HepG2 (cell line): ENCODE data around the gene CIT. TPM values are rescaled to one million over a fixed set of nuclear protein-coding genes. Genes with fewer than 3 reads are reported as not detected.

Source experiments
- ADNP ChIP-seq: sonication (generic); formaldehyde crosslinking; IDR thresholded peaks from 2 replicates; pipeline ENCODE4 v1.4.0; 2020; ENCODE audit warnings: missing genetic modification reagents
- BORCS8-MEF2B ChIP-seq: sonication (generic); formaldehyde crosslinking; IDR thresholded peaks from 2 replicates; pipeline ENCODE4 v1.8.0; 2022; ENCODE audit warnings: mild to moderate bottlenecking, missing genetic modification reagents
- ELF1 ChIP-seq: sonication (generic); formaldehyde crosslinking; IDR thresholded peaks from 2 replicates; pipeline ENCODE4 v1.4.0; 2020; ENCODE audit warnings: missing genetic modification reagents
- EP300 ChIP-seq, 3 experiments: sonication (generic) in 1 of 3; formaldehyde crosslinking in 1 of 3; IDR thresholded peaks; 2 replicates each; pipeline versions ENCODE4 v1.5.1 to v1.6.1; 2011 to 2020; ENCODE audit warnings: low read depth in 2 of 3, low read length in 2 of 3, borderline replicate concordance in 1 of 3, improper control_type of control experiment in 1 of 3, mild to moderate bottlenecking in 1 of 3, missing genetic modification reagents in 1 of 3, moderate library complexity in 1 of 3
- GABPB1 ChIP-seq: IDR thresholded peaks from 2 replicates; pipeline ENCODE4 v1.6.1; 2016; ENCODE audit warnings: mild to moderate bottlenecking, missing genetic modification reagents, moderate library complexity, missing compliant biosample characterization
- HNF4A ChIP-seq: sonication (generic); formaldehyde crosslinking; IDR thresholded peaks from 2 replicates; pipeline ENCODE4 v1.4.0; 2020; ENCODE audit warnings: missing genetic modification reagents
- NBN ChIP-seq: fragments of 450-650 bp; conservative IDR thresholded peaks from 2 replicates; pipeline ENCODE4 v1.6.1; 2017
- SIN3A ChIP-seq: IDR thresholded peaks from 2 replicates; pipeline ENCODE4 v1.6.1; 2011; ENCODE audit warnings: low read depth, mild to moderate bottlenecking, control low read depth, low read length, borderline replicate concordance
- SIX4 ChIP-seq: sonication (generic); formaldehyde crosslinking; IDR thresholded peaks from 2 replicates; pipeline ENCODE4 v1.4.0; 2020; ENCODE audit warnings: missing genetic modification reagents
- SMARCC2 ChIP-seq: fragments of 450-650 bp; IDR thresholded peaks from 2 replicates; pipeline ENCODE4 v1.6.1; 2017; ENCODE audit warnings: antibody characterized with exemption, mild to moderate bottlenecking
- STAT5B ChIP-seq: sonication (generic); formaldehyde crosslinking; IDR thresholded peaks from 2 replicates; pipeline ENCODE4 v1.4.0; 2020; ENCODE audit warnings: missing genetic modification reagents
- ZNF256 ChIP-seq: sonication (generic); formaldehyde crosslinking; conservative IDR thresholded peaks from 2 replicates; pipeline ENCODE4 v1.4.0; 2020; ENCODE audit warnings: missing genetic modification reagents
- ZNF326 ChIP-seq: sonication (generic); formaldehyde crosslinking; IDR thresholded peaks from 2 replicates; pipeline ENCODE4 v1.4.0; 2020; ENCODE audit warnings: missing genetic modification reagents, borderline replicate concordance
- ZNF496 ChIP-seq: sonication (generic); formaldehyde crosslinking; IDR thresholded peaks from 2 replicates; pipeline ENCODE4 v1.8.1; 2023; ENCODE audit warnings: mild to moderate bottlenecking, moderate library complexity, missing genetic modification reagents; ENCODE audit not compliant: insufficient replicate concordance
- ZNF562 ChIP-seq: sonication (generic); formaldehyde crosslinking; IDR thresholded peaks from 2 replicates; pipeline ENCODE4 v1.8.0; 2022; ENCODE audit warnings: missing genetic modification reagents, borderline replicate concordance
- ZNF780A ChIP-seq: sonication (generic); formaldehyde crosslinking; IDR thresholded peaks from 2 replicates; pipeline ENCODE4 v1.8.0; 2022; ENCODE audit warnings: mild to moderate bottlenecking, missing genetic modification reagents, moderate library complexity
- polyA plus RNA-seq, 8 experiments: library from polyadenylated mRNA; depleted of rRNA in 3 of 8; stranded (reverse) in 7 of 8; unstranded in 1 of 8; fragments of >200 nt; fragmentation: Illumina TruSeq in 4 of 8; extraction: Trizol in 4 of 8; gene quantifications; 2 replicates each; pipeline versions ENCODE4 v1.2.1 to v1.2.3, GENCODE V29; 2011 to 2016; ENCODE audit warnings: low read depth in 4 of 8, missing spikeins in 1 of 8, mixed read lengths in 1 of 8; ENCODE audit not compliant: insufficient read depth in 1 of 8
- total RNA-seq, 5 experiments: library from RNA; depleted of rRNA; stranded (reverse); fragments of >200 nt; fragmentation: Illumina TruSeq; extraction: Trizol; gene quantifications; 2 replicates each; pipeline ENCODE4 v1.2.3, GENCODE V29; 2016; ENCODE audit warnings: low read depth in 1 of 5
- TF ChIP-seq, protein P1 (sequence below): IDR thresholded peaks from 2 replicates; pipeline ENCODE4 v1.6.1; 2016; ENCODE audit warnings: control low read depth
- TF ChIP-seq, protein P2 (sequence below): sonication (generic); formaldehyde crosslinking; IDR thresholded peaks from 2 replicates; pipeline ENCODE4 v1.5.1; 2020; ENCODE audit warnings: mild to moderate bottlenecking, missing genetic modification reagents, moderate library complexity
- TF ChIP-seq, protein P3 (sequence below): sonication (generic); formaldehyde crosslinking; IDR thresholded peaks from 2 replicates; pipeline ENCODE4 v1.4.0; 2020; ENCODE audit warnings: mild to moderate bottlenecking, missing genetic modification reagents

CIT gene
- total and polyA plus RNA-seq, 2 of the 13 experiments (the other 11 are each of a cell fraction or from before 2014, with no cell fraction given) = 7.7 to 11.7 TPM

DNA sequence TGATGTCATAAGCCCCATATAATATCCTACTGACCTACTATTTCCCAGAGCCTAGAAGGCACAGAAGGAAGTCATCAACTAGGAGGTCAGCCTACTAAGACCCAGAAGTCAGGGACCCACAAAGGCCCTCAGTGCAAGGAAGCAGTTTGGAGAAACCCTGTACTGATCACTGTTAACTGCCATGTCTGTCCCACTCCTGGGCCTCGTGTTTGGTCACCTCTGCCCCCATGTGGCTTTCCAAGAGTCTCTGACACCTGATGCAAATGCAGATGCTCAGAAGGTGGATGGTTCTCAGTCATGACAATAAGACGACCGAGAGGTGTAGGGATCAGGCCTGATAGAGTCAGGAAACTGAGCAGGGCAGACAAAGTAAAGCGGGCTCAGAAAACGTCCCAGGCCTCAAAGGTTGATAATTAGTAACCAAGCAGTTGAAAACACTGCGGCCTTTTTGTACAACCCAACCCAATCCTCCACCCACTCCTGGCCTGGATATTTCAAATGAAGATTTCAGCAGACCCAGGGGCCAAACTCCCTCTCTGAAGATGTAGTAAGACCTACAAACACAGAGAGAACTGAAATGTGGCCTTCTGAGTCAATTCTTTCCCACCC, 185.8 kb downstream of the CIT start (continued):
- no peak for TF ChIP-seq STAT5B
- TF ChIP-seq ADNP (CRISPR knock-in tag) = no peak
- TF ChIP-seq ZNF562 (CRISPR knock-in tag) = no peak
- no peak for TF ChIP-seq ZNF326 (CRISPR knock-in tag)
- TF ChIP-seq, protein P1, sequence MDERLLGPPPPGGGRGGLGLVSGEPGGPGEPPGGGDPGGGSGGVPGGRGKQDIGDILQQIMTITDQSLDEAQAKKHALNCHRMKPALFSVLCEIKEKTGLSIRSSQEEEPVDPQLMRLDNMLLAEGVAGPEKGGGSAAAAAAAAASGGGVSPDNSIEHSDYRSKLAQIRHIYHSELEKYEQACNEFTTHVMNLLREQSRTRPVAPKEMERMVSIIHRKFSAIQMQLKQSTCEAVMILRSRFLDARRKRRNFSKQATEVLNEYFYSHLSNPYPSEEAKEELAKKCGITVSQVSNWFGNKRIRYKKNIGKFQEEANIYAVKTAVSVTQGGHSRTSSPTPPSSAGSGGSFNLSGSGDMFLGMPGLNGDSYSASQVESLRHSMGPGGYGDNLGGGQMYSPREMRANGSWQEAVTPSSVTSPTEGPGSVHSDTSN (CRISPR knock-in tag) = no peak
- TF ChIP-seq, protein P2, sequence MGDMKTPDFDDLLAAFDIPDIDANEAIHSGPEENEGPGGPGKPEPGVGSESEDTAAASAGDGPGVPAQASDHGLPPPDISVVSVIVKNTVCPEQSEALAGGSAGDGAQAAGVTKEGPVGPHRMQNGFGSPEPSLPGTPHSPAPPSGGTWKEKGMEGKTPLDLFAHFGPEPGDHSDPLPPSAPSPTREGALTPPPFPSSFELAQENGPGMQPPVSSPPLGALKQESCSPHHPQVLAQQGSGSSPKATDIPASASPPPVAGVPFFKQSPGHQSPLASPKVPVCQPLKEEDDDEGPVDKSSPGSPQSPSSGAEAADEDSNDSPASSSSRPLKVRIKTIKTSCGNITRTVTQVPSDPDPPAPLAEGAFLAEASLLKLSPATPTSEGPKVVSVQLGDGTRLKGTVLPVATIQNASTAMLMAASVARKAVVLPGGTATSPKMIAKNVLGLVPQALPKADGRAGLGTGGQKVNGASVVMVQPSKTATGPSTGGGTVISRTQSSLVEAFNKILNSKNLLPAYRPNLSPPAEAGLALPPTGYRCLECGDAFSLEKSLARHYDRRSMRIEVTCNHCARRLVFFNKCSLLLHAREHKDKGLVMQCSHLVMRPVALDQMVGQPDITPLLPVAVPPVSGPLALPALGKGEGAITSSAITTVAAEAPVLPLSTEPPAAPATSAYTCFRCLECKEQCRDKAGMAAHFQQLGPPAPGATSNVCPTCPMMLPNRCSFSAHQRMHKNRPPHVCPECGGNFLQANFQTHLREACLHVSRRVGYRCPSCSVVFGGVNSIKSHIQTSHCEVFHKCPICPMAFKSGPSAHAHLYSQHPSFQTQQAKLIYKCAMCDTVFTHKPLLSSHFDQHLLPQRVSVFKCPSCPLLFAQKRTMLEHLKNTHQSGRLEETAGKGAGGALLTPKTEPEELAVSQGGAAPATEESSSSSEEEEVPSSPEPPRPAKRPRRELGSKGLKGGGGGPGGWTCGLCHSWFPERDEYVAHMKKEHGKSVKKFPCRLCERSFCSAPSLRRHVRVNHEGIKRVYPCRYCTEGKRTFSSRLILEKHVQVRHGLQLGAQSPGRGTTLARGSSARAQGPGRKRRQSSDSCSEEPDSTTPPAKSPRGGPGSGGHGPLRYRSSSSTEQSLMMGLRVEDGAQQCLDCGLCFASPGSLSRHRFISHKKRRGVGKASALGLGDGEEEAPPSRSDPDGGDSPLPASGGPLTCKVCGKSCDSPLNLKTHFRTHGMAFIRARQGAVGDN = peak; percentile 30; the same call in 1 of the 2 replicates
- TF ChIP-seq ZNF496 (CRISPR knock-in tag) = no peak
- peak in 1 of 2 experiments; percentile 11; a peak in 1 of 4 replicates for TF ChIP-seq EP300 (IDR thresholded peaks at IDR 0.05; ENCODE audit: low read depth in 2 of 2, low read length in 2 of 2)
- TF ChIP-seq EP300 (CRISPR knock-in tag; IDR thresholded peaks at IDR 0.05; ENCODE audit: borderline replicate concordance) = no peak
- TF ChIP-seq ZNF780A (CRISPR knock-in tag) = no peak
- TF ChIP-seq SIX4 (CRISPR knock-in tag) = no peak
- TF ChIP-seq NBN = no peak
- TF ChIP-seq ZNF256 = no peak
- TF ChIP-seq SMARCC2 = no peak
- no peak for TF ChIP-seq BORCS8-MEF2B (CRISPR knock-in tag)
- peak; percentile 25 for TF ChIP-seq HNF4A
- no peak for TF ChIP-seq GABPB1
- TF ChIP-seq, protein P3, sequence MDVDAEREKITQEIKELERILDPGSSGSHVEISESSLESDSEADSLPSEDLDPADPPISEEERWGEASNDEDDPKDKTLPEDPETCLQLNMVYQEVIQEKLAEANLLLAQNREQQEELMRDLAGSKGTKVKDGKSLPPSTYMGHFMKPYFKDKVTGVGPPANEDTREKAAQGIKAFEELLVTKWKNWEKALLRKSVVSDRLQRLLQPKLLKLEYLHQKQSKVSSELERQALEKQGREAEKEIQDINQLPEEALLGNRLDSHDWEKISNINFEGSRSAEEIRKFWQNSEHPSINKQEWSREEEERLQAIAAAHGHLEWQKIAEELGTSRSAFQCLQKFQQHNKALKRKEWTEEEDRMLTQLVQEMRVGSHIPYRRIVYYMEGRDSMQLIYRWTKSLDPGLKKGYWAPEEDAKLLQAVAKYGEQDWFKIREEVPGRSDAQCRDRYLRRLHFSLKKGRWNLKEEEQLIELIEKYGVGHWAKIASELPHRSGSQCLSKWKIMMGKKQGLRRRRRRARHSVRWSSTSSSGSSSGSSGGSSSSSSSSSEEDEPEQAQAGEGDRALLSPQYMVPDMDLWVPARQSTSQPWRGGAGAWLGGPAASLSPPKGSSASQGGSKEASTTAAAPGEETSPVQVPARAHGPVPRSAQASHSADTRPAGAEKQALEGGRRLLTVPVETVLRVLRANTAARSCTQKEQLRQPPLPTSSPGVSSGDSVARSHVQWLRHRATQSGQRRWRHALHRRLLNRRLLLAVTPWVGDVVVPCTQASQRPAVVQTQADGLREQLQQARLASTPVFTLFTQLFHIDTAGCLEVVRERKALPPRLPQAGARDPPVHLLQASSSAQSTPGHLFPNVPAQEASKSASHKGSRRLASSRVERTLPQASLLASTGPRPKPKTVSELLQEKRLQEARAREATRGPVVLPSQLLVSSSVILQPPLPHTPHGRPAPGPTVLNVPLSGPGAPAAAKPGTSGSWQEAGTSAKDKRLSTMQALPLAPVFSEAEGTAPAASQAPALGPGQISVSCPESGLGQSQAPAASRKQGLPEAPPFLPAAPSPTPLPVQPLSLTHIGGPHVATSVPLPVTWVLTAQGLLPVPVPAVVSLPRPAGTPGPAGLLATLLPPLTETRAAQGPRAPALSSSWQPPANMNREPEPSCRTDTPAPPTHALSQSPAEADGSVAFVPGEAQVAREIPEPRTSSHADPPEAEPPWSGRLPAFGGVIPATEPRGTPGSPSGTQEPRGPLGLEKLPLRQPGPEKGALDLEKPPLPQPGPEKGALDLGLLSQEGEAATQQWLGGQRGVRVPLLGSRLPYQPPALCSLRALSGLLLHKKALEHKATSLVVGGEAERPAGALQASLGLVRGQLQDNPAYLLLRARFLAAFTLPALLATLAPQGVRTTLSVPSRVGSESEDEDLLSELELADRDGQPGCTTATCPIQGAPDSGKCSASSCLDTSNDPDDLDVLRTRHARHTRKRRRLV (CRISPR knock-in tag) = 0 out of 2 replicates have a peak, but pooled peaks have one; percentile 29
- TF ChIP-seq ELF1 (CRISPR knock-in tag) = no peak
- TF ChIP-seq SIN3A = no peak
